ENCODE data around the gene HSPA13.
"Not testable (repeated sequence)": the region's sequence is repeated elsewhere in the genome, so short reads cannot be mapped to it uniquely, and the experiment has no call there.

Gene HSPA13

GRCh38 chr21:14376854-14377253 is 6.1 kb downstream of the HSPA13 start:
- H3K4me3 ChIP-seq (ENCODE audit: low read depth in 1 of 2, low read length in 2 of 2) = no peak overlapping the region
- peaks cover 38 to 52% of the 10 kb centered on the region in 2 donors for H3K36me3 ChIP-seq (ENCODE audit: control insufficient read depth in 1 of 2, insufficient read depth in 2 of 2, low read length in 2 of 2)
- H3K27ac ChIP-seq (ENCODE audit: low read length) = no peak overlapping the region
- no peaks in the 10 kb centered on the region for H3K9me3 ChIP-seq (ENCODE audit: control insufficient read depth in 1 of 2, low read length in 2 of 2)
- no peaks in the 10 kb centered on the region for H3K27me3 ChIP-seq (ENCODE audit: low read depth, low read length)
- H3K4me1 ChIP-seq (ENCODE audit: control insufficient read depth in 1 of 2, insufficient read depth in 2 of 2, low read length in 2 of 2) = peaks cover 4 to 13% of the 10 kb centered on the region in 2 donors

GRCh38 chr21:14366998-14367397 is 15.9 kb downstream of the HSPA13 start:
- Histone ChIP-seq H3K4me3 (ENCODE audit: low read depth in 1 of 2, low read length in 2 of 2) (no peak overlapping the region), H3K4me1 (ENCODE audit: control insufficient read depth in 1 of 2, insufficient read depth in 2 of 2, low read length in 2 of 2) (no peaks in the 10 kb centered on the region), H3K36me3 (ENCODE audit: control insufficient read depth in 1 of 2, insufficient read depth in 2 of 2, low read length in 2 of 2) (no peaks in the 10 kb centered on the region), H3K27ac (ENCODE audit: low read length) (no peak overlapping the region), H3K9me3 (ENCODE audit: control insufficient read depth in 1 of 2, low read length in 2 of 2) (no peaks in the 10 kb centered on the region), H3K27me3 (ENCODE audit: low read depth, low read length) (no peaks in the 10 kb centered on the region)

GRCh38 chr21:14361958-14362357 is 21.0 kb downstream of the HSPA13 start:
- H3K36me3 ChIP-seq (ENCODE audit: control insufficient read depth in 1 of 2, insufficient read depth in 2 of 2, low read length in 2 of 2) = no peaks in the 10 kb centered on the region
- no peaks in the 10 kb centered on the region for H3K27me3 ChIP-seq (ENCODE audit: low read depth, low read length)
- no peak overlapping the region for H3K27ac ChIP-seq (ENCODE audit: low read length)
- no peaks in the 10 kb centered on the region for H3K4me1 ChIP-seq (ENCODE audit: control insufficient read depth in 1 of 2, insufficient read depth in 2 of 2, low read length in 2 of 2)
- H3K4me3 ChIP-seq (ENCODE audit: low read depth in 1 of 2, low read length in 2 of 2) = no peak overlapping the region
- H3K9me3 ChIP-seq (ENCODE audit: control insufficient read depth in 1 of 2, low read length in 2 of 2) = no peaks in the 10 kb centered on the region

GRCh38 chr21:14358775-14359174 is 24.2 kb downstream of the HSPA13 start:
- H3K36me3 ChIP-seq (ENCODE audit: control insufficient read depth in 1 of 2, insufficient read depth in 2 of 2, low read length in 2 of 2) = no peaks in the 10 kb centered on the region
- no peaks in the 10 kb centered on the region for H3K27me3 ChIP-seq (ENCODE audit: low read depth, low read length)

GRCh38 chr21:14356746-14357145 is 26.2 kb downstream of the HSPA13 start:
- no peak overlapping the region for H3K27ac ChIP-seq (ENCODE audit: low read length)
- H3K36me3 ChIP-seq (ENCODE audit: control insufficient read depth in 1 of 2, insufficient read depth in 2 of 2, low read length in 2 of 2) = no peaks in the 10 kb centered on the region
- no peaks in the 10 kb centered on the region for H3K27me3 ChIP-seq (ENCODE audit: low read depth, low read length)
- H3K9me3 ChIP-seq (ENCODE audit: control insufficient read depth in 1 of 2, low read length in 2 of 2) = no peaks in the 10 kb centered on the region
- H3K4me1 ChIP-seq (ENCODE audit: control insufficient read depth in 1 of 2, insufficient read depth in 2 of 2, low read length in 2 of 2) = no peaks in the 10 kb centered on the region
- no peak overlapping the region for H3K4me3 ChIP-seq (ENCODE audit: low read depth in 1 of 2, low read length in 2 of 2)

More at GRCh38 chr21:14358775-14359174, 24.2 kb downstream of the HSPA13 start:
- Histone ChIP-seq H3K4me1 (ENCODE audit: control insufficient read depth in 1 of 2, insufficient read depth in 2 of 2, low read length in 2 of 2) (no peaks in the 10 kb centered on the region), H3K9me3 (ENCODE audit: control insufficient read depth in 1 of 2, low read length in 2 of 2) (no peaks in the 10 kb centered on the region), H3K4me3 (ENCODE audit: low read depth in 1 of 2, low read length in 2 of 2) (no peak overlapping the region), H3K27ac (ENCODE audit: low read length) (no peak overlapping the region)

- Histone ChIP-seq H3K4me1 (ENCODE audit: control insufficient read depth in 1 of 2, insufficient read depth in 2 of 2, low read length in 2 of 2) (no peaks in the 10 kb centered on the region), H3K27ac (ENCODE audit: low read length) (no peak overlapping the region), H3K9me3 (ENCODE audit: control insufficient read depth in 1 of 2, low read length in 2 of 2) (no peaks in the 10 kb centered on the region), H3K36me3 (ENCODE audit: control insufficient read depth in 1 of 2, insufficient read depth in 2 of 2, low read length in 2 of 2) (no peaks in the 10 kb centered on the region), H3K4me3 (ENCODE audit: low read depth in 1 of 2, low read length in 2 of 2) (no peak overlapping the region), H3K27me3 (ENCODE audit: low read depth, low read length) (no peaks in the 10 kb centered on the region)
Measured at GRCh38 chr21:14354515-14354914, 28.4 kb downstream of the HSPA13 start.

GRCh38 chr21:14353726-14354125 is 29.2 kb downstream of the HSPA13 start:
- no peak overlapping the region for H3K4me3 ChIP-seq (ENCODE audit: low read depth in 1 of 2, low read length in 2 of 2)
- H3K27ac ChIP-seq (ENCODE audit: low read length) = no peak overlapping the region
- H3K9me3 ChIP-seq (ENCODE audit: control insufficient read depth in 1 of 2, low read length in 2 of 2) = no peaks in the 10 kb centered on the region
- H3K27me3 ChIP-seq (ENCODE audit: low read depth, low read length) = no peaks in the 10 kb centered on the region
- H3K4me1 ChIP-seq (ENCODE audit: control insufficient read depth in 1 of 2, insufficient read depth in 2 of 2, low read length in 2 of 2) = no peaks in the 10 kb centered on the region
- no peaks in the 10 kb centered on the region for H3K36me3 ChIP-seq (ENCODE audit: control insufficient read depth in 1 of 2, insufficient read depth in 2 of 2, low read length in 2 of 2)

- Histone ChIP-seq H3K4me1 (ENCODE audit: control insufficient read depth in 1 of 2, insufficient read depth in 2 of 2, low read length in 2 of 2) (no peaks in the 10 kb centered on the region), H3K36me3 (ENCODE audit: control insufficient read depth in 1 of 2, insufficient read depth in 2 of 2, low read length in 2 of 2) (no peaks in the 10 kb centered on the region), H3K27me3 (ENCODE audit: low read depth, low read length) (no peaks in the 10 kb centered on the region), H3K4me3 (ENCODE audit: low read depth in 1 of 2, low read length in 2 of 2) (no peak overlapping the region), H3K27ac (ENCODE audit: low read length) (no peak overlapping the region), H3K9me3 (ENCODE audit: control insufficient read depth in 1 of 2, low read length in 2 of 2) (no peaks in the 10 kb centered on the region)
Measured at GRCh38 chr21:14353231-14353630, 29.7 kb downstream of the HSPA13 start.

- H3K27ac ChIP-seq (ENCODE audit: low read length); H3K4me3 ChIP-seq (ENCODE audit: low read depth in 1 of 2, low read length in 2 of 2); H3K27me3 ChIP-seq (ENCODE audit: low read depth, low read length); H3K36me3 ChIP-seq (ENCODE audit: control insufficient read depth in 1 of 2, insufficient read depth in 2 of 2, low read length in 2 of 2); H3K4me1 ChIP-seq (ENCODE audit: control insufficient read depth in 1 of 2, insufficient read depth in 2 of 2, low read length in 2 of 2); H3K9me3 ChIP-seq (ENCODE audit: control insufficient read depth in 1 of 2, low read length in 2 of 2): not testable (repeated sequence)
Measured at GRCh38 chr21:14327346-14327745, 55.6 kb downstream of the HSPA13 start.

GRCh38 chr21:14325595-14325994 is 57.4 kb downstream of the HSPA13 start:
- H3K4me1 ChIP-seq (ENCODE audit: control insufficient read depth in 1 of 2, insufficient read depth in 2 of 2, low read length in 2 of 2) = no peaks in the 10 kb centered on the region
- H3K27ac ChIP-seq (ENCODE audit: low read length) = no peak overlapping the region
- H3K36me3 ChIP-seq (ENCODE audit: control insufficient read depth in 1 of 2, insufficient read depth in 2 of 2, low read length in 2 of 2) = no peaks in the 10 kb centered on the region
- H3K4me3 ChIP-seq (ENCODE audit: low read depth in 1 of 2, low read length in 2 of 2) = no peak overlapping the region
- no peaks in the 10 kb centered on the region for H3K27me3 ChIP-seq (ENCODE audit: low read depth, low read length)
- no peaks in the 10 kb centered on the region for H3K9me3 ChIP-seq (ENCODE audit: control insufficient read depth in 1 of 2, low read length in 2 of 2)

Measured in muscle layer of duodenum (tissue), 2 donors.